ENCODE data around the gene PHACTR3.

- no peak for TF ChIP-seq CTCF (optimal IDR thresholded peaks at IDR 0.05 in 1 of 3, IDR thresholded peaks at IDR 0.05 in 1 of 3, conservative IDR thresholded peaks at IDR 0.05 in 1 of 3; ENCODE audit: extremely low read depth in 1 of 3, insufficient read depth in 2 of 3, low read length in 3 of 3)
- no peak for TF ChIP-seq EZH2 (IDR thresholded peaks at IDR 0.05; ENCODE audit: low read length)
These were observed 215.3 kb downstream of the PHACTR3 start for GRCh38 chr20:59819496-59820203.
